ENCODE results near the gene MAD1L1.
A peak's percentile ranks its signal among the peaks of the same experiment; 100 is the strongest.

MAD1L1 gene

GRCh38 chr7:1768832-1769231 is 463.9 kb downstream of the MAD1L1 start:
- Histone ChIP-seq H3K4me2 (ENCODE audit: insufficient read depth, low read length) (no peak overlapping the region), H3K79me2 (ENCODE audit: insufficient read depth, low read length) (no peaks in the 10 kb centered on the region), H3K4me3 (ENCODE audit: low read depth in 1 of 2, low read length in 2 of 2) (no peak overlapping the region), H3K9me3 (ENCODE audit: insufficient read depth, low read length, severe bottlenecking) (no peaks in the 10 kb centered on the region), H3K27me3 (ENCODE audit: insufficient read depth, low read length, poor library complexity) (no peaks in the 10 kb centered on the region), H3K9ac (ENCODE audit: low read depth, low read length) (no peak overlapping the region), H3K27ac (ENCODE audit: low read length) (no peak overlapping the region), H3K4me1 (ENCODE audit: insufficient read depth, low read length) (no peaks in the 10 kb centered on the region), H2AFZ (ENCODE audit: low read depth, low read length) (no peak overlapping the region), H4K20me1 (ENCODE audit: insufficient read depth, low read length) (no peaks in the 10 kb centered on the region), H3K36me3 (ENCODE audit: insufficient read depth, low read length) (no peaks in the 10 kb centered on the region)
- ATAC-seq (ENCODE audit: insufficient read depth, low read depth), result peak; percentile 29; the same call in 1 of the 3 replicates
- TF ChIP-seq EZH2 (IDR thresholded peaks at IDR 0.05; ENCODE audit: borderline replicate concordance, low read depth, low read length, severe bottlenecking) (no peak), CTCF (IDR thresholded peaks at IDR 0.05; ENCODE audit: borderline replicate concordance, extremely low read depth, low read length, poor library complexity, severe bottlenecking) (no peak)
- no peak for DNase-seq

- Histone ChIP-seq H3K4me1 (ENCODE audit: insufficient read depth, low read length) (no peaks in the 10 kb centered on the region), H4K20me1 (ENCODE audit: insufficient read depth, low read length) (no peaks in the 10 kb centered on the region), H2AFZ (ENCODE audit: low read depth, low read length) (no peak overlapping the region), H3K36me3 (ENCODE audit: insufficient read depth, low read length) (no peaks in the 10 kb centered on the region), H3K27me3 (ENCODE audit: insufficient read depth, low read length, poor library complexity) (no peaks in the 10 kb centered on the region), H3K9me3 (ENCODE audit: insufficient read depth, low read length, severe bottlenecking) (peaks cover 2% of the 10 kb centered on the region), H3K79me2 (ENCODE audit: insufficient read depth, low read length) (no peaks in the 10 kb centered on the region), H3K9ac (ENCODE audit: low read depth, low read length) (no peak overlapping the region), H3K4me3 (ENCODE audit: low read depth in 1 of 2, low read length in 2 of 2) (no peak overlapping the region), H3K4me2 (ENCODE audit: insufficient read depth, low read length) (no peak overlapping the region), H3K27ac (ENCODE audit: low read length) (no peak overlapping the region)
- no peak for TF ChIP-seq EZH2 (IDR thresholded peaks at IDR 0.05; ENCODE audit: borderline replicate concordance, low read depth, low read length, severe bottlenecking)
- no peak for TF ChIP-seq CTCF (IDR thresholded peaks at IDR 0.05; ENCODE audit: borderline replicate concordance, extremely low read depth, low read length, poor library complexity, severe bottlenecking)
- DNase-seq (no peak), ATAC-seq (ENCODE audit: insufficient read depth, low read depth) (no peak)
Measured at GRCh38 chr7:1767524-1767923, 465.2 kb downstream of the MAD1L1 start.

Data from DND-41 (cell line).